ENCODE data around the gene CDC7.

GRCh38 chr1:91535441-91535840 is 34.8 kb downstream of the CDC7 start:
- TF ChIP-seq ZFP37 (tag by site-specific recombination; IDR thresholded peaks at IDR 0.05) (no peak), CTCF (tag by site-specific recombination; IDR thresholded peaks at IDR 0.05) (no peak), REST (tag by site-specific recombination; IDR thresholded peaks at IDR 0.05) (no peak), GLIS1 (tag by site-specific recombination; IDR thresholded peaks at IDR 0.05) (no peak), ZNF596 (tag by site-specific recombination; IDR thresholded peaks at IDR 0.05) (no peak), ZNF776 (tag by site-specific recombination; IDR thresholded peaks at IDR 0.05; ENCODE audit: borderline replicate concordance) (no peak), ZNF621 (tag by site-specific recombination; IDR thresholded peaks at IDR 0.05) (no peak), ZBTB49 (tag by site-specific recombination; IDR thresholded peaks at IDR 0.05; ENCODE audit: low read depth) (no peak), ZNF133 (tag by site-specific recombination; IDR thresholded peaks at IDR 0.05) (no peak), YY1 (tag by site-specific recombination; IDR thresholded peaks at IDR 0.05) (no peak), TCF7L2 (IDR thresholded peaks at IDR 0.05; ENCODE audit: borderline replicate concordance, low read depth, low read length) (no peak)

All from HEK293 (cell line).